ENCODE data around the gene PABPN1.
A peak's percentile ranks its signal among the peaks of the same experiment; 100 is the strongest.

PABPN1 gene

GRCh38 chr14:23319746-23320583 lies 1.3 kb upstream of the PABPN1 start:
- H3K4me1 ChIP-seq (ENCODE audit: insufficient read depth, poor library complexity, severe bottlenecking): peaks cover 13% of the 10 kb centered on the region
- DNase-seq (ENCODE audit: low spot score) (no peak), ATAC-seq (ENCODE audit: low read depth) (no peak)
- peak overlapping the region; percentile 70 for H3K27ac ChIP-seq (ENCODE audit: poor library complexity, severe bottlenecking)
- no peaks in the 10 kb centered on the region for H3K27me3 ChIP-seq (ENCODE audit: insufficient read depth, poor library complexity, severe bottlenecking)
- H3K36me3 ChIP-seq (ENCODE audit: low read depth): peaks cover 61% of the 10 kb centered on the region
- no peaks in the 10 kb centered on the region for H3K9me3 ChIP-seq (ENCODE audit: severe bottlenecking)
- no peak for TF ChIP-seq CTCF (IDR thresholded peaks at IDR 0.05; ENCODE audit: poor library complexity, severe bottlenecking)
- peak overlapping the region; percentile 98 for H3K4me3 ChIP-seq (ENCODE audit: severe bottlenecking)

- Histone ChIP-seq H3K4me3 (ENCODE audit: severe bottlenecking) (peak overlapping the region; percentile 98), H3K27ac (ENCODE audit: poor library complexity, severe bottlenecking) (peak overlapping the region; percentile 70)
These were observed 603 bp downstream of the PABPN1 start for GRCh38 chr14:23321572-23322547.

GRCh38 chr14:23322568-23323517 lies 1.6 kb downstream of the PABPN1 start:
- no peak for TF ChIP-seq CTCF (IDR thresholded peaks at IDR 0.05; ENCODE audit: poor library complexity, severe bottlenecking)
- no peak for ATAC-seq (ENCODE audit: low read depth)
- DNase-seq (ENCODE audit: low spot score): no peak
- H3K36me3 ChIP-seq (ENCODE audit: low read depth): peaks cover 43% of the 10 kb centered on the region
- H3K4me1 ChIP-seq (ENCODE audit: insufficient read depth, poor library complexity, severe bottlenecking): peaks cover 13% of the 10 kb centered on the region
- peak overlapping the region; percentile 98 for H3K4me3 ChIP-seq (ENCODE audit: severe bottlenecking)
- peak overlapping the region; percentile 70 for H3K27ac ChIP-seq (ENCODE audit: poor library complexity, severe bottlenecking)
- no peaks in the 10 kb centered on the region for H3K27me3 ChIP-seq (ENCODE audit: insufficient read depth, poor library complexity, severe bottlenecking)
- no peaks in the 10 kb centered on the region for H3K9me3 ChIP-seq (ENCODE audit: severe bottlenecking)

More at GRCh38 chr14:23321572-23322547, 603 bp downstream of the PABPN1 start:
- ATAC-seq (ENCODE audit: low read depth) (peak; percentile 7; the same call in 2 of the 3 replicates), DNase-seq (ENCODE audit: low spot score) (no peak)
- no peak for TF ChIP-seq CTCF (IDR thresholded peaks at IDR 0.05; ENCODE audit: poor library complexity, severe bottlenecking)
- H3K4me1 ChIP-seq (ENCODE audit: insufficient read depth, poor library complexity, severe bottlenecking): peaks cover 13% of the 10 kb centered on the region
- no peaks in the 10 kb centered on the region for H3K27me3 ChIP-seq (ENCODE audit: insufficient read depth, poor library complexity, severe bottlenecking)
- peaks cover 52% of the 10 kb centered on the region for H3K36me3 ChIP-seq (ENCODE audit: low read depth)
- H3K9me3 ChIP-seq (ENCODE audit: severe bottlenecking): no peaks in the 10 kb centered on the region

- Histone ChIP-seq H3K36me3 (ENCODE audit: low read depth) (peaks cover 43% of the 10 kb centered on the region), H3K27me3 (ENCODE audit: insufficient read depth, poor library complexity, severe bottlenecking) (no peaks in the 10 kb centered on the region), H3K4me3 (ENCODE audit: severe bottlenecking) (no peak overlapping the region), H3K4me1 (ENCODE audit: insufficient read depth, poor library complexity, severe bottlenecking) (peaks cover 13% of the 10 kb centered on the region), H3K27ac (ENCODE audit: poor library complexity, severe bottlenecking) (no peak overlapping the region), H3K9me3 (ENCODE audit: severe bottlenecking) (no peaks in the 10 kb centered on the region)
- no peak for TF ChIP-seq CTCF (IDR thresholded peaks at IDR 0.05; ENCODE audit: poor library complexity, severe bottlenecking)
- ATAC-seq (ENCODE audit: low read depth): no peak
- no peak for DNase-seq (ENCODE audit: low spot score)
These were observed 2.7 kb downstream of the PABPN1 start for GRCh38 chr14:23323838-23324454.

Data from RWPE2 (cell line).